Stimulated activated CD4-positive, alpha-beta T cell treated with anti-CD3 and anti-CD28 coated beads, Interleukin-1b, Interleukin-23, amount 100 ng/mL, for 24 hours (primary cell): ENCODE measurements around the gene SLC30A9.

Experiments
- DNase-seq, 4 experiments: peaks; one replicate each; pipeline ENCODE4 v3.0.0-alpha.2; 2020; ENCODE audit warnings: low read depth in 4 of 4, low spot score in 1 of 4

The SLC30A9 gene

DNA sequence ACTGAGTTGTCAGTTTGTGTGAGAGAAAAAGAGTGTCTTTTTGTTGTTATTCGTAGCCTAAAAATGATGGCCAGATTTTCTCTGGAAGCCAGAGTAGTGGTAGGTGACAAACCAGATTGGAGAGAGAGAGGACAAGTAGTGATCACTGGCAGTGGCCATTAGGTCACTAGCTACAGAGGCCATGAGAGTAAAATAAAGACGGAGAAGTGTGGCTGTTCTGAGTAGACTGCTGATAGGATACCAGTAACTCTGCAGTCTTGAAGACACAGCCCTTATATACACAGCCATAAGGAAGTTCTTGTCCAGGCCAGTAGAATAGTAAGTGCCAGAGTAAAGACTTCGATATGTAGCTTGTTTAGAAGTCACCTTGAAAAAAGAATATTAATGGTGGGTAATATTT lies 7.7 kb downstream of the SLC30A9 start:
- no peak for DNase-seq

DNA sequence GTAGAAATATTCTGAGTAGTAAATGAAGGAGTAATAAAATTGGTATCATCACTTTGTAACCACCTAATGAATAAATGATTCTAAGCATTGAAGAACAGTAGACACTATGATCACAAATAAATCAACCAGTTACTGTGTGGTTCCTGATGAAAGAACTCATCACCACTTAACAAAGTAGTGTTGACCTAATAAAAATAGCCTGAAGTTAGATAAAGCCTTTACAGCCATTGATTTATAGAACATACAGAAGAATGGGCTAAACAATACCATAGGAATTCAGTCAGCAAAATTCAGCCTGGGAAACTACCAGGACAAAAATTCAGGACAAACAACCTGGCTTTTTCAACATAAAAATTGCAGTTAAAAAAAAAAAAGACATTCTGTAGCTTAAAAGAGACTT lies 9.0 kb downstream of the SLC30A9 start:
- DNase-seq, result no peak

DNA sequence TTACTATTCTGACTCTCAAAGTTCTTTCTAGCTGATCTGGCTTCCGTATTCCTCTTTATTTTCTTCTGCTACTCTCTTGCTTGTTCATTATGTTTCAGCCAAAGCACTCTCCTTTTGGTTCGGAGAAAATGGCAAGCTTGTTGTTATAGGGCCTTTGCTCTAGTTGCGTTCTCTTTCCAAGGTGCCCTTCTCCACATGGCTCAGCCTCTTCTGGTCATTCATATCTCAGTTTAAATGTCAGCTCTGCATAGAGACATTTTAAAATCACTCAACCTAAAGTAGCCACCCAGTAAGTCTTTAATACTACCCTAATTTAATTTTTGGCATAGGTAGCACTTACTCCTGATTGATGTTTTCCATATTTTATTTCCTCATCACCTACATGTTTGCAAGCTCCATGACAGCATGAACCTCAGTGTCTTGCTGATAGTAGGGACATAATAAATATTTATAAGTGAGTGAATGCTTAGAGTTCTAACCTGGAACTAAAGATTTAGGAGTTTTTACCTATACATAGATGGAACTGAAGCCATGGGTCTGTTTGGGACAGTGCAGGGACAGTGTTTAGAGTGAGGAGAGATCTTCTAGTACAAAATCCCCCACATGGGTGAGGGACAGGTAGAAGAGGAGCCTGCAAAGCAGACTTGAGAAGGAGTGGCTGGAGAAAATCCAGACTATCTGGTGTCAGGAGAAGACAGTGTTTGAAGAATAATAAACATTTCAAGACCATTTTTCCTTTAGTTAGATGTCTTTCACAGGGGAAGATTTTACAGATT lies 17.9 kb downstream of the SLC30A9 start:
- DNase-seq, result no peak

GRCh38 chr4:42015438-42015837 lies 25.1 kb downstream of the SLC30A9 start:
- DNase-seq, result no peak

GRCh38 chr4:42018451-42018850 lies 28.1 kb downstream of the SLC30A9 start:
- DNase-seq, result no peak

- no peak for DNase-seq
These were observed 58.1 kb downstream of the SLC30A9 start for GRCh38 chr4:42048394-42048793.

- DNase-seq, result no peak
These were observed 60.4 kb downstream of the SLC30A9 start for GRCh38 chr4:42050516-42051249.

- DNase-seq, result no peak
These were observed 76.1 kb downstream of the SLC30A9 start for GRCh38 chr4:42066402-42066801.

DNA sequence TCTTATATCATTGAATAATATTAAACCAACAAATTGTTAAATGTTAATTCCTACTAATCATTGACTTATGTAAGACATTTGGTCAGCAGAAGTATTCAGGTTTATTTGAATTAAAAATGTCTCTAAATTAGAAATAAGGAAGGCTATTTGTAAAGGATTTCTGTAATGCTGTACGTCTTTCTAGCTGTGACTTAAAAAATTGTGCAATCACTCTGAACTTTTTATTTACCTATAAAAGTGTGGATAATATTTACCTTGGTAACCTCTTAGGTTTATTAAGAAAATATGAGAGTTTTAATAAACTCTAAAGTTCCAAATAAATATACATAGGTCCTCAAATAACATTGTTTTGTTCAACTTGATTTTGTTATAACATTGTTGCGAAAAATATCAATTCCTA lies 76.9 kb downstream of the SLC30A9 start:
- DNase-seq, result no peak

DNA sequence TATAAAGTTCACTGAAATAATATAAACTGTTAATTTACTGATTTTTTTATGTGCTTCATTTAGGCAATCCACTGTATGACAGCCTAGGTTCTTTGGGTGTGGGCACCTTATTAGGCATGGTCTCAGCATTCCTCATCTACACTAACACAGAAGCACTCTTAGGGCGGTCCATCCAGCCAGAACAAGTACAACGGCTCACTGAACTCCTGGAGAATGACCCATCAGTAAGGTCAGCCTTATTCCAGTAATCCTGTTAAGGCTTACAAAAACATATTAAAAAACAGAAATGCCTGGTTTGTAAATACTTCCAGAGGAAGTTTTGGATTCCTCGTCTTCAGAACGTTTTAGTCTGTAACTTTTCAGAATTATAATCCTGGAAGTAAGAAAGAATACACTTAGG lies 80.1 kb downstream of the SLC30A9 start:
- DNase-seq, result no peak

DNA sequence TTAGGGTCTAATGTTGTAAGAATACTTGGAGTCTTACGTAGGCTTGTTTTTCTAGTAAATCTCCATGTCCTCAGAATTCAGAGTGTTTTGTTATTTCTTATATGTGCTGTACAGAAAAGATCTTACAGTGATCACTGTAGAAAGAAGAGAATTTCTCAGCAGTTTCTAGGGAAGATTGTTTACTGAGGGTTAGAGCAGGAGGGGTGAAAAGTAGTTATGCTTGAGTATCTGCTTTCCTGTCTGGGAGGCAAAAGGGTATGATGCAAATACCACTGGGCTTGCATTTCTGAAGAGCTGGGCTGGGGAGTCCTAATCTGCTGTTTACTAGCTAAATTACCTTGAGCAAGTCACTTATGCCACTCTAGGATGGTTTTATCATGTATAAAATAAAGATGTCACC lies 84.0 kb downstream of the SLC30A9 start:
- DNase-seq, result no peak

GRCh38 chr4:42078184-42078801 lies 88.0 kb downstream of the SLC30A9 start:
- no peak for DNase-seq

DNA sequence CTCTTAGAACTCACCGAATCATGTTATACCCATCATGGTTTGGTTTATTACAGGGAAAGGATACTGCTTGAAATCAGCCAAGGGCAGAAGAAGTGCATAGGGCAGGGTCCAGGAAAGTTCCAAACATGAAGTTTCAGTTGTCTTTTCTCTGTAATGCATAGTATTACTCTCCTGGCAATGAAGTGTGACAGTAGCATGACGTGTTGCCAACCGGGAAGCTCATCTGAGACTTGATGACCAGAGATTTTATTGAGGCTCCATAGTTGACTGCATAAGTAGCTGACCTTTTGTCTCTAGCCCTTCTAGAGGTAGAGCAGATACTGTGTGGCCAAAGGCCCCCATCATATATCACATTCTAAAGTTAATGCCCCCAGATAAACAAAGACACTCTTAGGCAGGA lies 90.0 kb downstream of the SLC30A9 start:
- no peak for DNase-seq

- no peak for DNase-seq
These were observed 93.5 kb downstream of the SLC30A9 start for GRCh38 chr4:42083816-42084215.

GRCh38 chr4:42088386-42088785 lies 98.1 kb downstream of the SLC30A9 start:
- DNase-seq, result no peak

GRCh38 chr4:42101446-42101975 lies 111.2 kb downstream of the SLC30A9 start:
- DNase-seq, result no peak

DNA sequence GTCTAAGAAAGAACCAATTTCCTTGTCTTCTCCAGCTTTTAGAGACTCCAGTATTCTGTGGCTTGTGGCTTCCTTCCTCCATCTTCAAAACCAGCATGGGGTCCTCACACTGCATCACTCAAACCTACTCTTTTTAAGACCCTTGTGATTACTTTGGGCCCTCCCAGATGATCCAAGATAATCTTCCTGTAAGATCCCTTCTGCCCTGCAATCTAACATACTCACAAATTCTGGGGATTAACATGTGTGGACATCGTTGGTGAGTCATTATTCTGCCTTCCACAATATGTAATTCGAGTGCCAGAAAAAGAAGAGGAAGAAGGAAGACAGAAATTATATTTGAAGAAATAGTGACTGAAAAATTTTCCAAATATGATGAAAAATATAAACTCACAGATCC lies 114.2 kb downstream of the SLC30A9 start:
- DNase-seq, result no peak

- no peak for DNase-seq
These were observed 122.5 kb downstream of the SLC30A9 start for GRCh38 chr4:42112846-42113245.

GRCh38 chr4:42119886-42120285 lies 129.6 kb downstream of the SLC30A9 start:
- no peak for DNase-seq

DNA sequence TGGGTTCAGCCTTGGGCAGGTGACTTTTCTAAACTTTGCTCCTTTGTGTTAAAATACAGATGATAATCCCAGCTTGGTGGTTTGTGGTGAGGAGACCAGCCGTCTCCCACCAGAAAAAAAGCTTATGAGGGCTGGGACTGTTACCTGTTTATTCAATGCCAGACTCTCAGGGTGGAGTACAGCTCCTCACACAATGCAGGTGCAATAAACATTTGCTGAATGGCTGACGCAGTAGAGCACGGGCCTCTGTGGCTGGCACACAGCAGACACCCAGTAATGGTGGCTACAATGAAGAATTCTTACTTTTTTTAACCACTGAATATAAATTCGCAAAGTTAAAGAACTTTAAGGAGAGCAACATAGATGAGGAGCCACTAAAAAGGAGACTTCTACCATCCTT lies 131.9 kb downstream of the SLC30A9 start:
- no peak for DNase-seq

GRCh38 chr4:42123071-42123644 lies 132.8 kb downstream of the SLC30A9 start:
- DNase-seq, result no peak

DNA sequence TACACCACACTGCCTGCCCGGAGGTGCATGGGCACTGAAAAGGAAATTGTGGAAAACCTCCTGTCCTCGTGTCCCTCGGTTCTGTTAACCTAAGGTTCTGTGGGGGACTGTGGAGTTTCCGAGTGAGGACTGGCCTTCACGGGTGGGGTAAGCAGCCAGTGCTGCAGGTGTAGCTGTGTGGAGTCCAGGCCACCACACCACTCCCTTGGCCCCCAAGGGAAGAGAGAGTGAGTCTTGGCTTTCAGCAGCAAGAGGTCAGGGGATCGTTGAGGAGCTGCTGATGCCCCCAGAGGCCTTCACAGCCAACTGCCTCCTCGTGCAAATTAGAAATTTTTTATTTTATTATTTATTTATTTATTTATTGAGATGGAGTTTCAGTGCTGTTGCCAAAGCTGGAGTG lies 141.8 kb downstream of the SLC30A9 start:
- DNase-seq, result no peak
